CD4-positive, alpha-beta T cell (primary cell): ENCODE results near the gene SYNE1. TPM values are rescaled to one million over a fixed set of nuclear protein-coding genes. Genes with fewer than 3 reads are reported as not detected.

Source experiments
- ATAC-seq: fragments of 200-7000 bp; cut with Tn5 transposase; one replicate; pipeline ENCODE4 v1.10.0; 2022; ENCODE audit warnings: mild to moderate bottlenecking; ENCODE audit not compliant: poor library complexity
- CTCF ChIA-PET: fragments of 350-600 bp; sonication (Branson Sonifier 250); formaldehyde crosslinking; loops from one replicate; lab custom pipeline; 2021; ENCODE audit warnings: antibody characterized with exemption, inconsistent platforms; lab: Charles Lee
- POLR2A ChIA-PET: fragments of 350-600 bp; sonication (Branson Sonifier 250); formaldehyde crosslinking; loops from one replicate; lab custom pipeline; 2021; ENCODE audit warnings: antibody characterized with exemption, inconsistent platforms; lab: Charles Lee
- DNase-seq, 14 experiments: peaks; one replicate each; pipeline ENCODE4 v3.0.0-alpha.2; 2013 to 2020; ENCODE audit warnings: mixed read lengths in 2 of 14
- H3K27ac ChIP-seq, 2 donors: one replicate each; pipeline versions ENCODE4 v1.5.1 to v1.7.0; 2013; ENCODE audit warnings: low read length in 2 of 2, low read depth in 1 of 2, mild to moderate bottlenecking in 1 of 2
- H3K27me3 ChIP-seq, 2 experiments: 1 replicate in 1 of 2; 2 replicates in 1 of 2; pipeline versions ENCODE4 v1.6.1 to v1.7.0; 2013; ENCODE audit warnings: low read length in 2 of 2, control low read depth in 1 of 2, mild to moderate bottlenecking in 1 of 2, moderate library complexity in 1 of 2; ENCODE audit not compliant: insufficient read depth in 2 of 2, control insufficient read depth in 1 of 2
- H3K36me3 ChIP-seq: one replicate; pipeline ENCODE4 v1.6.1; 2013; ENCODE audit warnings: low read length, control low read depth; ENCODE audit not compliant: insufficient read depth
- H3K4me1 ChIP-seq: one replicate; pipeline ENCODE4 v1.6.1; 2013; ENCODE audit warnings: low read length, control low read depth; ENCODE audit not compliant: insufficient read depth
- H3K4me3 ChIP-seq: one replicate; pipeline ENCODE4 v1.5.1; 2013; ENCODE audit warnings: mild to moderate bottlenecking, low read length, moderate library complexity
- H3K9me3 ChIP-seq, 2 experiments: 1 replicate in 1 of 2; 2 replicates in 1 of 2; pipeline versions ENCODE4 v1.6.1 to v1.7.0; 2013; ENCODE audit warnings: low read length in 2 of 2, mild to moderate bottlenecking in 2 of 2, control low read depth in 1 of 2, moderate library complexity in 1 of 2; ENCODE audit not compliant: control insufficient read depth in 1 of 2, insufficient read depth in 1 of 2
- H3K27ac Mint-ChIP-seq: one replicate; pipeline ENCODE4 v1.8.0; 2020; ENCODE audit warnings: mixed read lengths
- H3K27me3 Mint-ChIP-seq: one replicate; pipeline ENCODE4 v1.8.0; 2021; ENCODE audit warnings: mixed read lengths
- H3K36me3 Mint-ChIP-seq: one replicate; pipeline ENCODE4 v1.8.0; 2021; ENCODE audit warnings: low read depth, mixed read lengths
- H3K4me1 Mint-ChIP-seq: one replicate; pipeline ENCODE4 v1.8.0; 2021; ENCODE audit warnings: low read depth, mixed read lengths
- H3K4me3 Mint-ChIP-seq: one replicate; pipeline ENCODE4 v1.8.0; 2020; ENCODE audit warnings: mild to moderate bottlenecking, mixed read lengths
- H3K9me3 Mint-ChIP-seq: one replicate; pipeline ENCODE4 v1.8.0; 2020; ENCODE audit warnings: mixed read lengths
- CTCF ChIP-seq: fragments of 200-600 bp; IDR thresholded peaks from one replicate; pipeline ENCODE4 v1.8.0; 2022; ENCODE audit warnings: antibody characterized with exemption, mild to moderate bottlenecking
- intact Hi-C, 2 experiments: fragments of 100-400 bp; cut with DNase I in 1 of 2; cut with micrococcal nuclease in 1 of 2; formaldehyde crosslinking; loops; one replicate each; pipeline versions ENCODE4 v1.15.1 to v1.9.0; 2023 to 2025; cut with DNase I, micrococcal nuclease
- total RNA-seq, 174 experiments: library from RNA in 2 of 174; stranded (reverse) in 2 of 174; gene quantifications; one replicate each; pipeline ENCODE4 v1.2.3 and lab custom pipeline; 2021 to 2026

The SYNE1 gene
- total RNA-seq, 2 experiments from 2014 or later, result 94.9 to 108 TPM

- H3K4me3 ChIP-seq, result no peak overlapping the region
- POLR2A ChIA-PET, result no interaction called here
- no peaks in the 10 kb centered on the region for H3K4me1 ChIP-seq
- peaks cover 5% of the 10 kb centered on the region for H3K27me3 Mint-ChIP-seq
- no peak for TF ChIP-seq CTCF
- no peaks in the 10 kb centered on the region for H3K9me3 Mint-ChIP-seq
- no peak overlapping the region for H3K27ac ChIP-seq
- H3K36me3 ChIP-seq, result no peaks in the 10 kb centered on the region
- intact Hi-C loops, result no loop called here
- no peak overlapping the region for H3K4me3 Mint-ChIP-seq
- no peaks in the 10 kb centered on the region for H3K9me3 ChIP-seq
- H3K4me1 Mint-ChIP-seq, result no peaks in the 10 kb centered on the region
- DNase-seq (no peak), ATAC-seq (no peak)
- no peaks in the 10 kb centered on the region for H3K36me3 Mint-ChIP-seq
- no peak overlapping the region for H3K27ac Mint-ChIP-seq
- CTCF ChIA-PET, result no interaction called here
- H3K27me3 ChIP-seq, result no peaks in the 10 kb centered on the region
Measured at GRCh38 chr6:152673236-152673635, 36.1 kb upstream of the SYNE1 start.

GRCh38 chr6:152671171-152671570 is 34.0 kb upstream of the SYNE1 start:
- H3K36me3 Mint-ChIP-seq, result no peaks in the 10 kb centered on the region
- ChIA-PET CTCF (no interaction called here), POLR2A (no interaction called here)
- no peak overlapping the region for H3K27ac Mint-ChIP-seq
- no peak for ATAC-seq
- H3K4me3 Mint-ChIP-seq, result no peak overlapping the region
- Histone ChIP-seq H3K4me1 (no peaks in the 10 kb centered on the region), H3K36me3 (no peaks in the 10 kb centered on the region), H3K27ac (no peak overlapping the region), H3K27me3 (no peaks in the 10 kb centered on the region), H3K9me3 (no peaks in the 10 kb centered on the region), H3K4me3 (no peak overlapping the region)
- DNase-seq, result no peak
- peaks cover 13% of the 10 kb centered on the region for H3K27me3 Mint-ChIP-seq
- intact Hi-C loops, result no loop called here
- TF ChIP-seq CTCF, result no peak
- no peaks in the 10 kb centered on the region for H3K4me1 Mint-ChIP-seq
- peaks cover 4% of the 10 kb centered on the region for H3K9me3 Mint-ChIP-seq

- Mint-ChIP-seq H3K27me3 (peaks cover 11% of the 10 kb centered on the region), H3K9me3 (peaks cover 4% of the 10 kb centered on the region), H3K36me3 (no peaks in the 10 kb centered on the region), H3K4me1 (no peaks in the 10 kb centered on the region), H3K4me3 (no peak overlapping the region), H3K27ac (no peak overlapping the region)
- CTCF ChIA-PET, result no interaction called here
- TF ChIP-seq CTCF, result no peak
- H3K27me3 ChIP-seq, result no peaks in the 10 kb centered on the region
- no peak overlapping the region for H3K27ac ChIP-seq
- H3K36me3 ChIP-seq, result no peaks in the 10 kb centered on the region
- no peaks in the 10 kb centered on the region for H3K9me3 ChIP-seq
- ATAC-seq (no peak), DNase-seq (peak in 1 of 14 experiments; percentile 5)
- POLR2A ChIA-PET, result no interaction called here
- intact Hi-C loops, result no loop called here
- no peak overlapping the region for H3K4me3 ChIP-seq
- H3K4me1 ChIP-seq, result no peaks in the 10 kb centered on the region
Measured at GRCh38 chr6:152669895-152670294, 32.7 kb upstream of the SYNE1 start.
